ENCODE measurements around the gene FRYL.

Gene FRYL

DNA sequence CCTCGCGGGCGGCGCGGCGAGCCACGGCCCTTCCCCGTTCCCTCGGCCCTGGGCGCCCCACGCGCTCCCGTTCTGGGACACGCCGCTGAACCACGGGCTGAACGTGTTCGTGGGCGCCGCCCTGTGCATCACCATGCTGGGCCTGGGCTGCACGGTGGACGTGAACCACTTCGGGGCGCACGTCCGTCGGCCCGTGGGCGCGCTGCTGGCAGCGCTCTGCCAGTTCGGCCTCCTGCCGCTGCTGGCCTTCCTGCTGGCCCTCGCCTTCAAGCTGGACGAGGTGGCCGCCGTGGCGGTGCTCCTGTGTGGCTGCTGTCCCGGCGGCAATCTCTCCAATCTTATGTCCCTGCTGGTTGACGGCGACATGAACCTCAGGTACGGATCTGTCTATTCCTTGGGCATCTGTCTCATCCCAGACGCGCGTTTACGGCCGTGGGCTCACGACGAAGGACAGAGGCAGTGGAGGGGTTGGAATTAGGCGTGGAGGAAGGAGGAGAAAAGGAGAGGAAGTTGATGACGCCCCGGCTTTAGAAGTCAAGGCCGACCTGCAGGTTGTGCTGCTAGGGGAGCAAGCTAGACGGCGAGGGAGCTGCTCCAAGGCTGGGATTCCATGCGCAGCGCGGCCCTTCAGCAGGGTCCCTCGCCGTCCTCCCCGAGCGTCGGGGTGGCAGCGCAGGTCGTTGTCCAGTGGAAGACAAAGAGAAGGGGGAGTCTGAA, 296.1 kb downstream of the FRYL start:
- H3K4me1 ChIP-seq (ENCODE audit: control insufficient read depth, insufficient read depth, low read length): peaks cover 4% of the 10 kb centered on the region
- peaks cover 69% of the 10 kb centered on the region for H3K27me3 ChIP-seq (ENCODE audit: control insufficient read depth, insufficient read depth, low read length)
- no peaks in the 10 kb centered on the region for H3K36me3 ChIP-seq (ENCODE audit: control insufficient read depth, insufficient read depth, low read length)
- H3K4me3 ChIP-seq (ENCODE audit: low read depth, low read length): peak overlapping the region; percentile 59
- no peak overlapping the region for H3K9ac ChIP-seq (ENCODE audit: low read depth, low read length)
- H3K9me3 ChIP-seq (ENCODE audit: control insufficient read depth, insufficient read depth, low read length): no peaks in the 10 kb centered on the region

DNA sequence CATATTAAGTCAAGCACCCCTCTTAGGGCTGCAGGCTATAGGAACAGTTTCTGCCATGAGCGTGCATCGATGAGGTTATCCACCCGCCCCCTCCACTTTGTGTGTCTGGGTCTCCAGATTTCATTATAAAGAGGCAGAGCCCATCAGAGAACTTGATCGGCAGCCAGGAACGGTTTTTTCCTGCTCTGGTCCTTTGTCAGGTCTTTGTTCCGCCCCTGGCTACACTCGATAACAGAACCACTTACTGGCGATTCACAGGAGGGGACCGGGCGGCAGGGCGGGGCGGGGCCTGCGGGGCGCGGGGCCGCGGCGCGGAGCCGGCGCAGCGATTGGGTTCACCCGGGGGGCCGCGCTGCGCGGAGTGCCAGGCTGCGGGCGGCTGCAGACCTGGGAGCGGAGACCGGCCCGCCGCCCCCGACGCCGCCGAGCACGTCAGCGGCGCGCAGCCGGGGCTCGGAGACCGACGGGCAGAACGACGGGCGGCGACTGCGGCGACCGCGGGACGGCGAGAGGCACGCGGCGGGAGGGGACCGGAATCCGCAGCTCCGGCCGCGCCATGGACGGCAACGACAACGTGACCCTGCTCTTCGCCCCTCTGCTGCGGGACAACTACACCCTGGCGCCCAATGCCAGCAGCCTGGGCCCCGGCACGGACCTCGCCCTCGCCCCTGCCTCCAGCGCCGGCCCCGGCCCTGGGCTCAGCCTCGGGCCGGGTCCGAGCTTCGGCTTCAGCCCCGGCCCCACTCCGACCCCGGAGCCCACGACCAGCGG, 296.9 kb downstream of the FRYL start, which contains the start of gene SLC10A4:
Gene SLC10A4 (plus strand): TSS at position 338 of the 771 bp plus-strand sequence. CDS start 219 bp downstream, at position 557.
- no peaks in the 10 kb centered on the region for H3K36me3 ChIP-seq (ENCODE audit: control insufficient read depth, insufficient read depth, low read length)
- H3K27me3 ChIP-seq (ENCODE audit: control insufficient read depth, insufficient read depth, low read length): peaks cover 61% of the 10 kb centered on the region
- H3K4me1 ChIP-seq (ENCODE audit: control insufficient read depth, insufficient read depth, low read length): peaks cover 4% of the 10 kb centered on the region
- no peaks in the 10 kb centered on the region for H3K9me3 ChIP-seq (ENCODE audit: control insufficient read depth, insufficient read depth, low read length)
- H3K4me3 ChIP-seq (ENCODE audit: low read depth, low read length): peak within 1 kb of the TSS; percentile 59
- no peak within 1 kb of the TSS for H3K9ac ChIP-seq (ENCODE audit: low read depth, low read length)

DNA sequence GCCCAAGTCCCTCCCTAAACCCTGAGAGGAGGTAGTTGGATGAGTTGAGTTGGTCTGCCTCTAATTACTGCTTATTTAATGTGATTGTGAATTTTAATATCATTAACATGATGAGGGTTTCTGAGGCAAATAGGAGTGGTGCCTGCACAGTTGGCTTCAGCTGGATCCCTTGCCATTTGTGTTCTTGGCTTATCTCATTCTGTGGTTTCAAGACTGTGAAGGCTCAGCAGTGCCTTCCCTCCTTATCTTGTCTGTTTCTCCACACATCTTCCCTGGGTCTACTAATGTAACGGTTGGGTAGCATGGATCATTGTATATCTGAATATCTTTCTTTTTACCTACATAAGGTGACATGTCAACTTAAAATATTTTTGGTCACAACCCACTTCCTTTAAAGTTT, 298.5 kb downstream of the FRYL start:
- no peak overlapping the region for H3K4me3 ChIP-seq (ENCODE audit: low read depth, low read length)
- peaks cover 49% of the 10 kb centered on the region for H3K27me3 ChIP-seq (ENCODE audit: control insufficient read depth, insufficient read depth, low read length)
- H3K36me3 ChIP-seq (ENCODE audit: control insufficient read depth, insufficient read depth, low read length): no peaks in the 10 kb centered on the region

DNA sequence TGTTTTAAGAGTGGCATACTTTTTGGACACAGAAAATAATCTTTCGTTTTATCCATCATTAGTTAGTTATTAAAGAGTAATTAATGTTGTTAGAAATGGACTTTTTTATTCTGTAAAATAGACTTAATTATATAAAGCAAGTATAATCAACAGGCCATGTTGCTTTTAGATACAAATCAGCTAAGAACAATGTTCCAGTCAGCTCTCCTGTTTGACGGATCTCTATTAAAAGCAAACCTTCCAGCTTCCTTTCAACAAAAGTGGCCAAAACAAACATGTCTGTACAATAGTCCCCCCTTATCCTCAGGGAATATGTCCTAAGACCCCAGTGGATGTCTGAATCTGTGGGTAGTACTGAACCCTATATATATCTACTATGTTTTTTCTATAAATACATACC, 301.8 kb downstream of the FRYL start:
- no peaks in the 10 kb centered on the region for H3K9me3 ChIP-seq (ENCODE audit: control insufficient read depth, insufficient read depth, low read length)
- no peaks in the 10 kb centered on the region for H3K4me1 ChIP-seq (ENCODE audit: control insufficient read depth, insufficient read depth, low read length)

More for the DNA sequence above, 298.5 kb downstream of the FRYL start:
- H3K4me1 ChIP-seq (ENCODE audit: control insufficient read depth, insufficient read depth, low read length): peaks cover 2% of the 10 kb centered on the region
- H3K9me3 ChIP-seq (ENCODE audit: control insufficient read depth, insufficient read depth, low read length): no peaks in the 10 kb centered on the region
- no peak overlapping the region for H3K9ac ChIP-seq (ENCODE audit: low read depth, low read length)

DNA sequence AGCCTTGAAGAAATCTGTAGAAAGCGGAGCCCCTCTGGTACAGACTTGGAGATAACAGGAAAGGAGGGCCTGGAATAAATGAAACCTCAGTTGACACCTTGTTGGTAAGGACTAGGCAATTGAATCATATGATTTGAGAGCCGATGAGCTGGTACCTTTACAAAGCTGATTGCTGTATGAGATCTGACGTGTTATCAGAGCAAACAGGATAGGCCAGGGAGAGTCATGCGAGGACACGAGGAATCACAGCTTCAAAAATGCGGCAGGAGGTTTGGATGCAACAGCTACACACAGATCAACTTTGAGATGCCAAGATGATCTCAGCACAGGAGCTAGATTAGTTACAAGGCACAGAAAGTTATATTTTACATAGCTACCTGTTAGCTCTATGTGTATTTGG, 304.3 kb downstream of the FRYL start:
- H3K4me3 ChIP-seq (ENCODE audit: low read depth, low read length): no peak overlapping the region
- no peaks in the 10 kb centered on the region for H3K4me1 ChIP-seq (ENCODE audit: control insufficient read depth, insufficient read depth, low read length)
- H3K9ac ChIP-seq (ENCODE audit: low read depth, low read length): no peak overlapping the region
- H3K9me3 ChIP-seq (ENCODE audit: control insufficient read depth, insufficient read depth, low read length): no peaks in the 10 kb centered on the region
- H3K27me3 ChIP-seq (ENCODE audit: control insufficient read depth, insufficient read depth, low read length): no peaks in the 10 kb centered on the region
- H3K36me3 ChIP-seq (ENCODE audit: control insufficient read depth, insufficient read depth, low read length): no peaks in the 10 kb centered on the region

More for the DNA sequence above, 301.8 kb downstream of the FRYL start:
- Histone ChIP-seq H3K4me3 (ENCODE audit: low read depth, low read length) (no peak overlapping the region), H3K27me3 (ENCODE audit: control insufficient read depth, insufficient read depth, low read length) (peaks cover 19% of the 10 kb centered on the region), H3K9ac (ENCODE audit: low read depth, low read length) (no peak overlapping the region), H3K36me3 (ENCODE audit: control insufficient read depth, insufficient read depth, low read length) (no peaks in the 10 kb centered on the region)

DNA sequence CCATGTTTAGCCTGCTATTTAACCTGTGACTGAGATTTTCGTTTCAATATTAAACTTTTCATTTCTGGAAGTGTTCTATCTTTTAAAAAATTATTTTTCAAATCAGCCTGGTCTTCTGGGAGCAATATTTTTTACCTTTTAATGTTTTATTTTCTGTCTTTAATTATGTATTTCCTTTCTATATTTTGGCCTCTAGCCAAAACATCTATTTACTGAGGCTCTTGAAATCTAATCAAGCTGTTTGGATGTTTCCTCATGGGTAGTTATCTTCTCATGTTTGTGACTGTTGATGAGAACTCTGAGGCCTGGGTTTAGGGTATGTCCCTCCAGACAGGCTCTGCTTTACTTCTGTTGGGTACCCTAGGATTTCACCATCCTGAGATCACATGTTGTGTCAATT, 307.3 kb downstream of the FRYL start:
- Histone ChIP-seq H3K9me3 (ENCODE audit: control insufficient read depth, insufficient read depth, low read length) (no peaks in the 10 kb centered on the region), H3K4me3 (ENCODE audit: low read depth, low read length) (no peak overlapping the region), H3K27me3 (ENCODE audit: control insufficient read depth, insufficient read depth, low read length) (no peaks in the 10 kb centered on the region), H3K4me1 (ENCODE audit: control insufficient read depth, insufficient read depth, low read length) (no peaks in the 10 kb centered on the region), H3K9ac (ENCODE audit: low read depth, low read length) (no peak overlapping the region), H3K36me3 (ENCODE audit: control insufficient read depth, insufficient read depth, low read length) (no peaks in the 10 kb centered on the region)

DNA sequence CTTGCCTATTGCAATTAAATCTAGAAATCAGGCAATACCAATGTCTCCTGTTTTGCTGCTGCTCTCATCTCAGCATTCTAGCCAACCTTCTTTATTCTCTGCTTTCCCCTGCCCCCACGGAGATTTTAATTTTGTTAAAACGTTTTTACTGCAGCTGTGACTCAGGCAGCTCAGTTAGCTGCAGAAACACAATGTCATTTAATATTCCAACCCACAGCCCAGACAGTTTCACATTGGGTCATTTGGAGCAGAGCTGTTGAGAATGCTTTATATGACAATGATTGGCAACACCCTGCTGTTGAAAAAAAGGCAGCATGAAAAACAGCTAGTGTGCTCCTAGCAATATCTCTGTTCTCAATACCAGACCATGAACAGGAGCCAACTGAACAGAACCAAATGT, 309.5 kb downstream of the FRYL start:
- H3K9me3 ChIP-seq (ENCODE audit: control insufficient read depth, insufficient read depth, low read length): no peaks in the 10 kb centered on the region
- H3K9ac ChIP-seq (ENCODE audit: low read depth, low read length): no peak overlapping the region
- H3K4me3 ChIP-seq (ENCODE audit: low read depth, low read length): no peak overlapping the region
- no peaks in the 10 kb centered on the region for H3K27me3 ChIP-seq (ENCODE audit: control insufficient read depth, insufficient read depth, low read length)
- no peaks in the 10 kb centered on the region for H3K4me1 ChIP-seq (ENCODE audit: control insufficient read depth, insufficient read depth, low read length)
- no peaks in the 10 kb centered on the region for H3K36me3 ChIP-seq (ENCODE audit: control insufficient read depth, insufficient read depth, low read length)

DNA sequence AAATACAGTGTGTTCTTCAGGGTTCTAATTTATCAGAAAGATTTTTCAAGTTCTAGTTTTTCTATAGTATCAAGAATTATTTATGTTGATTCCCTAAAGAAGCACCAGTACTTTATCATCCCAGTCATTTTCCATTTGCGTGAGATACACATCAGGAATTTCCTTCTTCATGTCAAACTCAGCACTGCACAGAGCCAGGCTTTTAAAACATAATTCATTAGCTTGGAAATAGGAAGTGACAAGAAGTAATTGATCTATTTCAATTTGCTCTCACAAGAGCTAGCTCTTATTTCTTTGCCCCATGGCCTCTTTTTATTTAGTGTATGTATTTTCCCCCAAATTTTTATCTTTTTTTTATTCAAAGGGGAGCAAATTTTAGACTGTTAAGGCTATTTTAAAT, 309.9 kb downstream of the FRYL start:
- Histone ChIP-seq H3K9ac (ENCODE audit: low read depth, low read length) (no peak overlapping the region), H3K36me3 (ENCODE audit: control insufficient read depth, insufficient read depth, low read length) (no peaks in the 10 kb centered on the region), H3K4me1 (ENCODE audit: control insufficient read depth, insufficient read depth, low read length) (no peaks in the 10 kb centered on the region), H3K4me3 (ENCODE audit: low read depth, low read length) (no peak overlapping the region), H3K9me3 (ENCODE audit: control insufficient read depth, insufficient read depth, low read length) (no peaks in the 10 kb centered on the region), H3K27me3 (ENCODE audit: control insufficient read depth, insufficient read depth, low read length) (no peaks in the 10 kb centered on the region)

DNA sequence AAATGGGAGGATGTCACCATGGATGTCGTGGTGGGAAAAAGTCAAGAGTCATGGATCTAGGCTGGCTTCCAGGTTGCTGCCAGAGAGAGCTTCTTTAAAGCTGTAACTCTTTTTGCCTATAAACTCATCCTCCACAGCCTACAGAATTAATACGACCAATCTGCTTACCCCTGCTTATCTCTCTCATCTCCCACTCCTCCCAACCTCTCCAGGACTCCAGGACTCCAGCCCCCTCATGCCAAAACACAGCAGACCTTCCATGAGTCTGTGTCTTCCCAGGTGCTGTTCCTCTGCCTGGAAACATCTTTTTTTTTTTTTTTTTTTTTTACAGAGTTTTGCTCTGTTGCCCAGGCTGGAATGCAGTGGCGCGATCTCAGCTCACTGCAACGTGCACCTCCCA, 312.2 kb downstream of the FRYL start:
- H3K9ac ChIP-seq (ENCODE audit: low read depth, low read length): no peak overlapping the region
- H3K9me3 ChIP-seq (ENCODE audit: control insufficient read depth, insufficient read depth, low read length): no peaks in the 10 kb centered on the region
- no peaks in the 10 kb centered on the region for H3K4me1 ChIP-seq (ENCODE audit: control insufficient read depth, insufficient read depth, low read length)
- H3K4me3 ChIP-seq (ENCODE audit: low read depth, low read length): no peak overlapping the region
- H3K36me3 ChIP-seq (ENCODE audit: control insufficient read depth, insufficient read depth, low read length): no peaks in the 10 kb centered on the region
- no peaks in the 10 kb centered on the region for H3K27me3 ChIP-seq (ENCODE audit: control insufficient read depth, insufficient read depth, low read length)

DNA sequence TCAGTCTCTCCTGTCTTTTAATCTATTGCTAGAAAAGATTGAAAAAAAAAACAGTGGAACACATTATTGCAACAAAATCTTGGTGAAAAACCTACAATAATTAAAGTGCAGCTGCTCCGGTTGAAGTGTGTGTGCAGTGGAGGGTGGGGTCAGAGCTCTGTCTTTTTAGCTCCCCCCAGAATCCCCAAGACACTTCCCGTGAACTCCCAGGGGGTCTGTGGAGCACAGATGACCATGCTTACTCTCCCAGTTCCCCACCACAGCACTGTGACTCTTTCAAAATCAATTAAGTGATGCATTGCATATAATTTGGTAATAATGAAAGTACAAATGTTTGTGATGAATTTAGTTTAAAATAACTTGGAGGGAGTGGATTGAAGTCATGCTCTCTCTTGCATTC, 312.6 kb downstream of the FRYL start:
- Histone ChIP-seq H3K9ac (ENCODE audit: low read depth, low read length) (no peak overlapping the region), H3K4me1 (ENCODE audit: control insufficient read depth, insufficient read depth, low read length) (no peaks in the 10 kb centered on the region), H3K27me3 (ENCODE audit: control insufficient read depth, insufficient read depth, low read length) (no peaks in the 10 kb centered on the region), H3K9me3 (ENCODE audit: control insufficient read depth, insufficient read depth, low read length) (no peaks in the 10 kb centered on the region), H3K4me3 (ENCODE audit: low read depth, low read length) (no peak overlapping the region), H3K36me3 (ENCODE audit: control insufficient read depth, insufficient read depth, low read length) (no peaks in the 10 kb centered on the region)

DNA sequence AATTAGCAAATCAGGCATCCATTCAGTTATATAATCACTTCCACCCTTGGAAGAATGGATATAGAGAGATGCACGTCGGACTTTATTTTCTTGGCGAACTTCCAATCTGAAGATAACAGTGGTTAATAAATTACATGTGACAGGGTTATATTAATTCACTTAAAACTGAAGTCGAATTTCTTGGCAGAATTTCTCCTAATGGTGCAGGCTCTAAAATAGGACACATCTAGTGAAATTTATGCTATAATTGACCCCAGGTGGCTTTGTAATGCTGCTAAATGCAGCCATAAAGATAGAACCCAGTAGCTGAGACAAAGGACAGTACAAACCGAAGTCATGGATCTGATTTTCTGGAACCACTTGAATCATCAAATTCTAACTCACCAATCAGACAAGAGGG, 317.7 kb downstream of the FRYL start:
- Histone ChIP-seq H3K4me1 (ENCODE audit: control insufficient read depth, insufficient read depth, low read length) (no peaks in the 10 kb centered on the region), H3K4me3 (ENCODE audit: low read depth, low read length) (no peak overlapping the region), H3K27me3 (ENCODE audit: control insufficient read depth, insufficient read depth, low read length) (no peaks in the 10 kb centered on the region), H3K36me3 (ENCODE audit: control insufficient read depth, insufficient read depth, low read length) (no peaks in the 10 kb centered on the region), H3K9me3 (ENCODE audit: control insufficient read depth, insufficient read depth, low read length) (no peaks in the 10 kb centered on the region), H3K9ac (ENCODE audit: low read depth, low read length) (no peak overlapping the region)

DNA sequence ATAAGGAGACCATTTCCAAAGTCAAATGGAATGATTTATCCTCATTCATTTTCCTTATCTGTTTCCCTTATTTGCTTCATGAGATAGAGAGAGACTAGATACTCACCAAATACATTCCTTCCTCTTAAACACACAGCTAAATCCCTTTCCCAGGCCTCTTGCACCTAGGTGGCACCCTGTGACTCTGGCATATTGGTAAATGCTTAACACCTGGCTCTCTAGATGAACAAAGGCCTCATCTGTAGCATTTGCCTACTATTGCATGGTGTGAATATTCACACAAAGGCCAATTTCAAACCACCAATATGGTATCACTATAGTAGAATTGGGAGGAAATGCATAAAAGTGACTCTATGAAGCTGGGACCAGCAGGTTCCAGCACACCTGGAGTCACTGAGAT, 319.1 kb downstream of the FRYL start:
- Histone ChIP-seq H3K4me1 (ENCODE audit: control insufficient read depth, insufficient read depth, low read length) (no peaks in the 10 kb centered on the region), H3K9me3 (ENCODE audit: control insufficient read depth, insufficient read depth, low read length) (no peaks in the 10 kb centered on the region), H3K9ac (ENCODE audit: low read depth, low read length) (no peak overlapping the region), H3K4me3 (ENCODE audit: low read depth, low read length) (no peak overlapping the region), H3K36me3 (ENCODE audit: control insufficient read depth, insufficient read depth, low read length) (no peaks in the 10 kb centered on the region), H3K27me3 (ENCODE audit: control insufficient read depth, insufficient read depth, low read length) (no peaks in the 10 kb centered on the region)

Measured in iPS-15b (cell line).